Measurements from ENCODE around the gene EAF1.

DNA sequence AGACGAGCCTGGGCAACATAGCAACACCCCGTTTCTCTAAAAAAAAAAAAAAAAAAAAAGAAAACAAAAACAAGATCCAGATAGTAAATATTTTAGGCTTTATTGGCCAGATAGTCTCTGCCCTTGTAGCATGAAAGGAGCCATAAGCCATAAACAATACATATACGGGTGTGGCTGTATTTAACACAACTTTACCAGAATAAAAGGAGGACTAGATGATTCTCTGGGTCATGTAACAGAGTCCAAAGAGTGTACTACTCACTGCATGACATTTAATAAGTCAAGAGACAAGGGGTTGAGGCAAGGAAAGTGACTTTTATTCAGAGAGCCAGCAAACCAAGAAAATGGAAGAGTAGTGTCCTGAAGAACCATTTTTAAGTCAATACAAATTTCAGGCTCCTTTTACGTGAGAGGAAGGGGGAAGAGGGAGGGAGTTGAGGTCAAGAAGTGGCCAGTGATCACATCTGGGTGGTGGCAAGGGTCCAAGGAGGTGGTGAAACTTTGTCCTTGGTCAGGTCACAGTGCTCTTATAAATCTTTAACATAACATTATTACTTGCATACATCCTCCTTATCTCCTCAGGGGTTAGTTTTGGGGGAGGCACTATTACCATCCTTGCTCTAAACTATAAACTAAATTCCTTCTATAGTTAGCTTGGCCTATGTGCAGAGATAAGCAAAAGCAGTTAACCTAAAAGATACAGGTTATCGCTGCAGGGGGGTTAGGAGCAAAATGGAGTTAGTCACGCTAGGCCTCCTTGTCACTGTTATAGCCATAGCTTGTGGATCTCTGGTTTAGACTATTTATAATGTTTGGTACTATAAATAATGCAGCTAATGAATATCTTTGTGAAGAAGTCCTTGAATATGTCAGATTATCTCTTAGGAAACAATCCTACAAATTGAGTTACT, 46.2 kb upstream of the EAF1 start:
- no peak for TF ChIP-seq CTCF (conservative IDR thresholded peaks at IDR 0.05; ENCODE audit: low read length)
- no peak for TF ChIP-seq EZH2phosphoT487 (IDR thresholded peaks at IDR 0.05; ENCODE audit: borderline replicate concordance, low read depth, low read length)

Measured in OCI-LY7 (cell line).